ENCODE measurements around the gene PRKCZ. TPM values are rescaled to one million over a fixed set of nuclear protein-coding genes. Genes with fewer than 3 reads are reported as not detected.

The PRKCZ gene
- total RNA-seq, 1 donor from 2014 or later = 35.2 TPM

- DNase-seq (ENCODE audit: low spot score) = no peak
Measured at GRCh38 chr1:2155788-2156187, 105.6 kb downstream of the PRKCZ start.

- no peak for DNase-seq (ENCODE audit: low spot score)
Measured at GRCh38 chr1:2156866-2157265, 106.7 kb downstream of the PRKCZ start.

- no peak for DNase-seq (ENCODE audit: low spot score)
Measured at GRCh38 chr1:2157856-2158255, 107.6 kb downstream of the PRKCZ start.

- DNase-seq (ENCODE audit: low spot score) = no peak
Measured at GRCh38 chr1:2158272-2158671, 108.1 kb downstream of the PRKCZ start.

- no peak for DNase-seq (ENCODE audit: low spot score)
Measured at GRCh38 chr1:2159124-2159523, 108.9 kb downstream of the PRKCZ start.

- DNase-seq (ENCODE audit: low spot score) = no peak
Measured at GRCh38 chr1:2160451-2161300, 110.5 kb downstream of the PRKCZ start.

GRCh38 chr1:2163205-2163604 is 113.0 kb downstream of the PRKCZ start:
- no peak for DNase-seq (ENCODE audit: low spot score)

GRCh38 chr1:2165646-2166045 is 115.4 kb downstream of the PRKCZ start:
- no peak for DNase-seq (ENCODE audit: low spot score)

GRCh38 chr1:2166254-2166653 is 116.0 kb downstream of the PRKCZ start:
- DNase-seq (ENCODE audit: low spot score) = no peak

- no peak for DNase-seq (ENCODE audit: low spot score)
Measured at GRCh38 chr1:2166695-2167094, 116.5 kb downstream of the PRKCZ start.

- no peak for DNase-seq (ENCODE audit: low spot score)
Measured at GRCh38 chr1:2168090-2168489, 117.9 kb downstream of the PRKCZ start.

- DNase-seq (ENCODE audit: low spot score) = no peak
Measured at GRCh38 chr1:2168535-2168934, 118.3 kb downstream of the PRKCZ start.

- DNase-seq (ENCODE audit: low spot score) = no peak
Measured at GRCh38 chr1:2169200-2169836, 119.1 kb downstream of the PRKCZ start.

- no peak for DNase-seq (ENCODE audit: low spot score)
Measured at GRCh38 chr1:2170211-2170610, 120.0 kb downstream of the PRKCZ start.

GRCh38 chr1:2172012-2172411 is 121.8 kb downstream of the PRKCZ start:
- DNase-seq (ENCODE audit: low spot score) = no peak

- DNase-seq (ENCODE audit: low spot score) = no peak
Measured at GRCh38 chr1:2172551-2173146, 122.4 kb downstream of the PRKCZ start.

- no peak for DNase-seq (ENCODE audit: low spot score)
Measured at GRCh38 chr1:2173546-2174347, 123.5 kb downstream of the PRKCZ start.

- DNase-seq (ENCODE audit: low spot score) = peak; percentile 60
Measured at GRCh38 chr1:2174348-2175054, 124.3 kb downstream of the PRKCZ start.

- no peak for DNase-seq (ENCODE audit: low spot score)
Measured at GRCh38 chr1:2175055-2175414, 124.8 kb downstream of the PRKCZ start.

- no peak for DNase-seq (ENCODE audit: low spot score)
Measured at GRCh38 chr1:2175681-2176454, 125.7 kb downstream of the PRKCZ start.

GRCh38 chr1:2176615-2177014 is 126.4 kb downstream of the PRKCZ start:
- no peak for DNase-seq (ENCODE audit: low spot score)

Data from umbilical cord (tissue), 2 donors.